ENCODE data around the gene NDUFB3. TPM values are rescaled to one million over a fixed set of nuclear protein-coding genes. Genes with fewer than 3 reads are reported as not detected.

Gene NDUFB3
- total RNA-seq, 1 donor from 2014 or later: 68.2 TPM

GRCh38 chr2:201118961-201119854, 47.4 kb downstream of the NDUFB3 start:
- no peaks in the 10 kb centered on the region for H3K9me3 ChIP-seq
- ATAC-seq: peak; percentile 23
- DNase-seq: no peak
- peaks cover 47% of the 10 kb centered on the region for H3K4me1 ChIP-seq
- peaks cover 18% of the 10 kb centered on the region for H3K36me3 ChIP-seq
- H3K27me3 ChIP-seq: no peaks in the 10 kb centered on the region
- intact Hi-C loops (cut with DNase I): loop anchor here (5.0 kb wide), 1 partner anchor 38 kb away; no protein-coding TSS in a partner anchor
- no peak for TF ChIP-seq CTCF (IDR thresholded peaks at IDR 0.05)
- peak overlapping the region; percentile 83 for H3K4me3 ChIP-seq
- H3K27ac ChIP-seq: peak overlapping the region; percentile 100

GRCh38 chr2:201122276-201122675, 50.5 kb downstream of the NDUFB3 start:
- TF ChIP-seq CTCF (IDR thresholded peaks at IDR 0.05): no peak
- peak overlapping the region; percentile 100 for H3K27ac ChIP-seq
- intact Hi-C loops (cut with DNase I): no loop called here
- no peak for DNase-seq
- H3K36me3 ChIP-seq: peaks cover 18% of the 10 kb centered on the region
- H3K27me3 ChIP-seq: no peaks in the 10 kb centered on the region
- no peaks in the 10 kb centered on the region for H3K9me3 ChIP-seq
- no peak for ATAC-seq
- H3K4me1 ChIP-seq: peaks cover 68% of the 10 kb centered on the region
- peak overlapping the region; percentile 83 for H3K4me3 ChIP-seq

GRCh38 chr2:201126308-201127151, 54.7 kb downstream of the NDUFB3 start:
- H3K36me3 ChIP-seq: peaks cover 18% of the 10 kb centered on the region
- ATAC-seq (peak; percentile 8), DNase-seq (no peak)
- H3K4me3 ChIP-seq: peak overlapping the region; percentile 83
- H3K4me1 ChIP-seq: peaks cover 100% of the 10 kb centered on the region
- no peaks in the 10 kb centered on the region for H3K9me3 ChIP-seq
- peak overlapping the region; percentile 100 for H3K27ac ChIP-seq
- no peak for TF ChIP-seq CTCF (IDR thresholded peaks at IDR 0.05)
- H3K27me3 ChIP-seq: no peaks in the 10 kb centered on the region
- intact Hi-C loops (cut with DNase I): no loop called here

- TF ChIP-seq CTCF (IDR thresholded peaks at IDR 0.05): no peak
- Histone ChIP-seq H3K9me3 (no peaks in the 10 kb centered on the region), H3K27me3 (no peaks in the 10 kb centered on the region), H3K4me3 (peak overlapping the region; percentile 83), H3K4me1 (peaks cover 100% of the 10 kb centered on the region), H3K36me3 (peaks cover 23% of the 10 kb centered on the region), H3K27ac (peak overlapping the region; percentile 100)
- DNase-seq: no peak
- intact Hi-C loops (cut with DNase I): no loop called here
- ATAC-seq: no peak
These were observed 55.3 kb downstream of the NDUFB3 start for GRCh38 chr2:201127152-201127511.

- Histone ChIP-seq H3K27me3 (no peaks in the 10 kb centered on the region), H3K9me3 (no peaks in the 10 kb centered on the region), H3K27ac (peak overlapping the region; percentile 100), H3K4me3 (peak overlapping the region; percentile 83), H3K36me3 (peaks cover 22% of the 10 kb centered on the region), H3K4me1 (peaks cover 100% of the 10 kb centered on the region)
- no peak for TF ChIP-seq CTCF (IDR thresholded peaks at IDR 0.05)
- ATAC-seq (peak; percentile 2), DNase-seq (no peak)
- intact Hi-C loops (cut with DNase I): no loop called here
These were observed 55.8 kb downstream of the NDUFB3 start for GRCh38 chr2:201127570-201127969.
